ENCODE results near the gene FAT1.

The FAT1 gene

GRCh38 chr4:186755550-186756519, 32.2 kb upstream of the FAT1 start:
- no peak for DNase-seq (ENCODE audit: low read depth)

GRCh38 chr4:186754976-186755375, 31.3 kb upstream of the FAT1 start:
- no peak for DNase-seq (ENCODE audit: low read depth)

- DNase-seq (ENCODE audit: low read depth): no peak
Observed at GRCh38 chr4:186752325-186752724, 28.7 kb upstream of the FAT1 start.

GRCh38 chr4:186749611-186750281, 26.1 kb upstream of the FAT1 start:
- DNase-seq (ENCODE audit: low read depth): no peak

- DNase-seq (ENCODE audit: low read depth): no peak
Observed at GRCh38 chr4:186746581-186746980, 22.9 kb upstream of the FAT1 start.

GRCh38 chr4:186743261-186743660, 19.6 kb upstream of the FAT1 start:
- DNase-seq (ENCODE audit: low read depth): no peak

- no peak for DNase-seq (ENCODE audit: low read depth)
Observed at GRCh38 chr4:186740822-186741221, 17.2 kb upstream of the FAT1 start.

GRCh38 chr4:186739802-186740434, 16.3 kb upstream of the FAT1 start:
- no peak for DNase-seq (ENCODE audit: low read depth)

GRCh38 chr4:186739317-186739716, 15.7 kb upstream of the FAT1 start:
- no peak for DNase-seq (ENCODE audit: low read depth)

- DNase-seq (ENCODE audit: low read depth): no peak
Observed at GRCh38 chr4:186738421-186738820, 14.8 kb upstream of the FAT1 start.

GRCh38 chr4:186737427-186737826, 13.8 kb upstream of the FAT1 start:
- DNase-seq (ENCODE audit: low read depth): no peak

- no peak for DNase-seq (ENCODE audit: low read depth)
Observed at GRCh38 chr4:186736466-186736865, 12.8 kb upstream of the FAT1 start.

GRCh38 chr4:186734251-186734650, 10.6 kb upstream of the FAT1 start:
- no peak for DNase-seq (ENCODE audit: low read depth)

- DNase-seq (ENCODE audit: low read depth): no peak
Observed at GRCh38 chr4:186733778-186734177, 10.1 kb upstream of the FAT1 start.

GRCh38 chr4:186730621-186731020, 7.0 kb upstream of the FAT1 start:
- DNase-seq (ENCODE audit: low read depth): no peak

- no peak for DNase-seq (ENCODE audit: low read depth)
Observed at GRCh38 chr4:186729856-186730255, 6.2 kb upstream of the FAT1 start.

- DNase-seq (ENCODE audit: low read depth): no peak
Observed at GRCh38 chr4:186728631-186729271, 5.1 kb upstream of the FAT1 start.

- DNase-seq (ENCODE audit: low read depth): no peak
Observed at GRCh38 chr4:186727977-186728519, 4.4 kb upstream of the FAT1 start.

GRCh38 chr4:186727169-186727976, 3.7 kb upstream of the FAT1 start:
- no peak for DNase-seq (ENCODE audit: low read depth)

- no peak for DNase-seq (ENCODE audit: low read depth)
Observed at GRCh38 chr4:186726426-186727168, 2.9 kb upstream of the FAT1 start.
